HG03095 (cell line): Measurements from ENCODE around the gene TAX1BP1.
"Not testable (repeated sequence)": the region's sequence is repeated elsewhere in the genome, so short reads cannot be mapped to it uniquely, and the experiment has no call there.

Experiments used
- ATAC-seq: cut with Tn5 transposase; IDR thresholded peaks from one replicate; pipeline ENCODE4 v1.9.1; 2021; ENCODE audit warnings: moderate library complexity; ENCODE audit not compliant: unreplicated experiment

TAX1BP1 gene

GRCh38 chr7:27737616-27738015 lies 2.3 kb upstream of the TAX1BP1 start:
- no peak for ATAC-seq

DNA sequence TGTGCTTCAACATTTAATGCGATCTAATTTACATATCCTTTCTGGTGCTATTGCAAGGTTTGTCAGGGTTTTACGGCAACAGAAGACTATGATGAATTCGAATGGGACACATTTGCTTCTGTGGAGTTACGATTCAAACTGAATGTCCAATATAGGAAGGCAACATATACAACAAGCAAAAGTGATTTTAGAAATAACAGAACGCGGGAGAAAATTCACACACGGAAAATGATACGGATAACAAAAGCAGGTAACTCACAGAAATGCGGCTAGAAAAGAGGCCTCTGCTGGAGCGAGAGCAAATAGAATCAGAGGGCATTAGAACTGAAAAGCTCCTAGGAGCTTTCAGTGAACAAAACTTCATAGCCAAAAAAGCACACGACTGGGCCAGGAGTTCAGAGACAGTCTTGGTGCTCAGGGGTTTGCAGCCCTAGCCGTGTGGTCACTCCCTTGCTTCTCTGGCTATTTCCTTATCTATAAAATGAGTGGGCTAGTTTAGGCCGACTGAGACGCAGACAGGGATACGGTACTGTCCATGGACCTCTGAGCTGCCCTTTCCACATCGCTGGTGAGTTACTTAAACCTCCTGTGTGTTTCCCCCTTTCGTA lies 557 bp upstream of the TAX1BP1 start:
- peak; percentile 35 for ATAC-seq

DNA sequence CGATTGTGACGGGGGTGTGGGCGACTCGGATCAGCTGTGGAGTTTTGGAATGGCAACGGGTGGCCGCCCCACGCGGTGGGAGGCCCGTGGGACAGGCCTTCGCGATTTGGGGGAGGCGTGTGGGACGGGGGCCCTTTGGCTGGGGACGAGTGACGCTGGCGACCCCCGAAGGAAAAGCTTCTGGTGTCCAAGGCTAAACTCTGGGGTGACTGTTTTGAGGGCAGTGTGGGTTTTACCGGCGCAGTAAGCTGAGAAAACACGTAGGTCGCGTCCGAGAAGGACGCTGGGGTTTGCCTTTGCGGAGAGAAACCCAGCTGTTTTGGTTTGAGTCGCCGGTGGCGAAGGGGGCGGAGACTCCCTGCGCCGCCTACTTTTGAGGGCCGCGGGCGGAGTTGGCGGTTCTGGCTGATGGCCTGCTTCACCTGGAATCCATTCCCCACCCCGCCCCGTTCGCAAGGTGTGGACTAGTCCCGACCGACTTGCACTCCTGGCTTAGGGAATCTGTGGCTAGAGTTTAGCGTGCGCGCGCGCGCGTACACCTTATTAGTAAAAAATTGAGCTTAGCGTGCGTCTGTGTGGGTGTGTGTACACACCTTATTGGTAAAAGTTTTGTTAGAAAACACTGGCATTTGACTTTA lies 606 bp downstream of the TAX1BP1 start:
- ATAC-seq = peak; percentile 74

DNA sequence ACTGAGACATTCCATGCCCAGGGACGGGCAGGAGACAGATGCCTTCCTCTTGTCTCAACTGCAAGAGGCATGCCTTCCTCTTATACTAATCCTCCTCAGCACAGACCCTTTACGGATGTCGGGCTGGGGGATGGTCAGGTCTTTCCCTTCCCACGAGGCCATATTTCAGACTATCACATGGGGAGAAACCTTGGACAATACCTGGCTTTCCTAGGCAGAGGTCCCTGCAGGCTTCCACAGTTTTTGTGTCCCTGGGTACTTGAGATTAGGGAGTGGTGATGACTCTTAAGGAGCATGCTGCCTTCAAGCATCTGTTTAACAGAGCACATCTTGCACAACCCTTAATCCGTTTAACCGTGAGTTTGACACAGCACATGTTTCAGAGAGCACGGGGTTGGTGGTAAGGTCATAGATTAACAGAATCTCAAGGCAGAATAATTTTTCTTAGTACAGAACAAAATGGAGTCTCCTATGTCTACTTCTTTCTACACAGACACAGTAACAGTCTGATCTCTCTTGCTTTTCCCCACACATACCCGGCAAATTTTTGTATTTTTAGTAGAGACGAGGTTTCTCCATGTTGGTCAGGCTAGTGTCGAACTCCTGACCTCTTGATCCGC lies 2.2 kb downstream of the TAX1BP1 start:
- ATAC-seq = not testable (repeated sequence)

GRCh38 chr7:27745064-27745583 lies 5.2 kb downstream of the TAX1BP1 start:
- no peak for ATAC-seq

DNA sequence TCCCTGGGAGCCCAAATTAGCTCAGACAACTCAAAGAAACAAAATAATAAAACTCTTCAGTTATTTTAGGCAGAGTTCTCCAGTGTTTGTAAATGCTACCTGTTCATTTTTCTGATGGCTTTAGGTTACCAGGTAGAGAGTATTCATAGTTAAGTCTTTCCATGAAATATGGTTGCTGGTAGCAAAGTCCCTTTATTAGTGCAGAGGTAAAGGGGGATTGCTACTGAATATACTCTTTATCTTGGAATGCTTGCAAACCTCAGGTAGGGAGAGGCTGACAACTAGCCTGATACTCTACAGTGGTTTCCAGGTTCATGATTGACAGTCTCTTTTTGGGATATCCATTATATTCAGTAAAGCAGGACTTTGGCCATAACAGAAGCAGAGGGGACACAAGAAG lies 6.5 kb downstream of the TAX1BP1 start:
- no peak for ATAC-seq

DNA sequence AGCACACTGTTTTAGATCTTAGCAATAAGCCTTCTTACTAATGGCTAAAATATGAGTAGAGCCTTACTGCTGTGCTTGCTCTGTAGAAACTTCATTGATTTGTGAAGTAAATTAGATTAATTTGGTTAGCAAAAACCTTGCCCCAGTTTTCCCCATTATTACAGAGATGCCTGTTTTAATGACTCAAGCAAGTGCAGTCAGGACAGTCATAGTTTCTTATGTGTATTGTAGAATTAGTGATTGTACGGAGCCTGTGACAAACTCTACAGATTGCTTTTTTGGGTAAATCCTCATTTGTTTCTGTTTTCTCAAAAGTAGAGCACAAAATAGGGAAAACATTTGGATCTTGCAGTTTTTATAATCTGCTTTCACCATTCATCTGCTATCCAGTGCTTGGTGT lies 7.0 kb downstream of the TAX1BP1 start:
- ATAC-seq = no peak

DNA sequence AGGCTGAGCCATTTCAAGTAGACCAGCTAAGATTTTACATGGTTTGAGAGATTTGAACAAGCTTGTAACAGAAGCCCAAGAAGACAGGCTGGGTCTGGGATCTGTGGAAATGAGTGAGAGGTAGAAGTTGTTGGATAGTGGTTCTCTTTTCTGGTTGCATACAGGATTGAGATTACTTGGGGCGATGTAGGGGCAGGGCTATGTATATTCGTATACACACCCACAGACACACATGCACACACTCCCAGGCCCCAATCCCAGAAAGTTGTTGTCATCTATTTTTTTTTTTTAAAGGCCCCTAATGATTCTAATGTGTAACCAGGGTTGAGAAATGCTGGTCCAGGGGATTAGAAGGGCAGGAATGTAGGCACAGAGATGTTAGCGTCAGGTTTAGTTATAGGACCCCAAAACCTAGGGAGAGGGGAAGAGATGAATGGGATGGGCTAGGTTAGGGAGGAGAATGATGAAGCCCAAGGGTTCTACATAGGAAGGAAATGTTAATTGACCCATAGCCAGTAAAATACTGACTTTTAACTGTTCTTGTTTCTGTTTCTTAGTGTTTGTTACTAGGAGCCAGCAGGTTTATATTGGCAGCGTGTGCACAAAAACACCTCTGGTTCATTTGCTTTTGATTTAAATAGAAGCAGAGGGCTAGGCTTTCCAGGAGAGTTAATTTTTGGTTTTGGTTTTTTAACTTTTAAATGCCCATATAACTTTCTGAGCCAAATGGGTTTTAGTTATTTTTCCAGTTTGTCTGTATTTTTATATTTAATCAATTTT lies 7.8 kb downstream of the TAX1BP1 start:
- ATAC-seq = no peak

- ATAC-seq = no peak
These were observed 10.4 kb downstream of the TAX1BP1 start for GRCh38 chr7:27750316-27750715.

GRCh38 chr7:27751888-27752660 lies 12.1 kb downstream of the TAX1BP1 start:
- ATAC-seq = no peak

DNA sequence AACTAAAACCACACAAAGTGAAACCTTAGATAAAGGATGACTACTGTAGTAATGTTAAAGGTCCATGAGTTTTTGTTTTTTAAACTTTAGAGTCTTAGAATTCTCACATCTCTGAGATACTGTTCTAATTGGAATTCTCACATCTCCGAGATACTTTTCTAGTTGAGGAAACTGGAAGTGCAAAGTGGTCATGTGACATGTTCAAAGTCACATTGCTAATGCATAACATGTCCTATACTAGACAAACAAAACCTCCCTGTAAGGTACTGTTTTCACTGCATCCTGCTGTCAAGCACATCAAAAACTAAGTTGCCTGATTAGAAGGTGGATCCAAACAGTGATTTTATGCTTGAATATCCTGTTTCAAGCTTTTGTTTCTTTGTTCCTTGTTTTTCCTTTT lies 13.9 kb downstream of the TAX1BP1 start:
- ATAC-seq = no peak

DNA sequence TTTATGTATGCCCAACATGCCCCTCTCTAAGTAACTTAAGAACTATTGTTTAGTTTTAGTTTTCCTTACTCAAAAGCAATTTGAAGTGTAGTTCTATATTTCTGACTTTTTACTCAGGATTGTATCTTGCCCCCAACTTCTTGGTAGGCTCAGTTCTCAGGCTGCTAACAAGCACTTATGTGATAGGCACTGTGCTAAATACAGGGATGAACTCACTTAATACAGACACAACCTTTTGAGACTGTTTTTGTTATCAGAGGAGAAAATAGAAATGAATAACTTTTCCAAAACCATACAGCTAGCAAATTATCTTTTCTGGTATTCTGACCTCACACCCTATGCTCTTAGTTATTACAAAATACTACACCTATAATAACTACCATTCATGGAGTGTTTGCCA lies 16.3 kb downstream of the TAX1BP1 start:
- no peak for ATAC-seq

DNA sequence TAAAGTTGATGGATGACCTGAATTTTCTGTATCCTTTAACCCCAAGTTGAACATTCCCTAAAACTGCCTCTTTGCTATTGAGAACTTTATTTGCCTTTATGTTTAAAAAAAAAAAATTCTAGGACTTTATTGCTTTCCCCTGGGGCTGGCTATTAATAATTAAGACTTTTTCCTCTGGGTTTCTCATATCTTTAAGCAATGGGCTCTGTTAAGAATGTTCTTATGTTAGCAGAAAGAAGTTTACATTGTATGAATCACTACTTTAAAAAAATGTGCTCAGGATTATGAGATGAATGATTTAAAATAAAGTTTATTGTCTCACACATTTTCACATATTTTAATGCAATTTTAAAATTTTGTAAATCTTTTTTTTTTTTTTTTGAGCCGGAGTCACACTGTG lies 19.5 kb downstream of the TAX1BP1 start:
- no peak for ATAC-seq

- ATAC-seq = no peak
These were observed 22.1 kb downstream of the TAX1BP1 start for GRCh38 chr7:27762062-27762461.

- ATAC-seq = no peak
These were observed 24.1 kb downstream of the TAX1BP1 start for GRCh38 chr7:27763983-27764508.

GRCh38 chr7:27765841-27766240 lies 25.9 kb downstream of the TAX1BP1 start:
- no peak for ATAC-seq

GRCh38 chr7:27767374-27767773 lies 27.4 kb downstream of the TAX1BP1 start:
- ATAC-seq = no peak

DNA sequence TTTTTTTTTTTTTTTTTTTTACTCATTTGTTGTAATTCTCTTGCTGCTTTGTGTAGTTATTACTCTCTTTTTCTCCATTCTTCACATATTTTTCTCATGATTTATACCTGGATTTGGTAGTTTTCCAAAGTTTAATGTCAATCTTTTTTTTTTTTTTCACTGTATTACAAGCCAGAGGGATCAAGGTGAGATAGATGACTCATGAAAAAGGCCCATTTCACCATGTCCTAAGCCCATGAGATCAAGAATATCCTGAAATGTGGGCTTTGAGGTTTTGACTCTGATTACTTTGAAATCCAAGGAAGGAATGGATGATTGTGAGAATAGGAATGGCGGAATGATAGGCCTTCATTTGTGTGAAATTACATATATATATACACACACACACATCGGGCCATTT lies 31.1 kb downstream of the TAX1BP1 start:
- ATAC-seq = no peak

DNA sequence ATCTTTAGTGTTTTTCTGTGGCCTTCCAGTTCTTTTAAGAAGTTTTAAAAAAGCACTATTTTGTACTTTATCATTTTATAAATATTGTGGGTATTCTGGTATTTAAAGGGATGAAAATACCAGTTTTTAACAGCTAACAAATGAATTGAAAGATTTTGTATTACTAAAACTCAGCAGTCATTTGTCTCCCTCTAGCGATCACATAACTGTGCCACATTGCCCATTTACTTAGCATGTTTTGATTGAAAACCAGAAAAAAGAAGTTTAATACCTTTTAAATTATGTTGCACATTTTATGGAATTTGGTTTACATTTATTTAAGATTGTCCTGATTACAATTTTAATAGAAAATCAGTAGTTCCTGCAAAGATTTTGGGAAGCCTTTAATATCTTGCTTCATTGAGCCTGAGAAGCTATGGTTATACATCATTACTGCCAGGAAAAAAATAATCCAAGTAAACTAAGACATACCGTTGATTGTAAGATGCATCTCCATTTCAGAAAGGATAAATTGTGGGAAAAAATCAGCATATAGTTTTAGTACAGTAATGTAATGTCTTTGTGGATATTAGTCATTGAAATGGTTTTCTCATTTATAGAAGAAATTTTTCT lies 34.9 kb downstream of the TAX1BP1 start:
- ATAC-seq = no peak

DNA sequence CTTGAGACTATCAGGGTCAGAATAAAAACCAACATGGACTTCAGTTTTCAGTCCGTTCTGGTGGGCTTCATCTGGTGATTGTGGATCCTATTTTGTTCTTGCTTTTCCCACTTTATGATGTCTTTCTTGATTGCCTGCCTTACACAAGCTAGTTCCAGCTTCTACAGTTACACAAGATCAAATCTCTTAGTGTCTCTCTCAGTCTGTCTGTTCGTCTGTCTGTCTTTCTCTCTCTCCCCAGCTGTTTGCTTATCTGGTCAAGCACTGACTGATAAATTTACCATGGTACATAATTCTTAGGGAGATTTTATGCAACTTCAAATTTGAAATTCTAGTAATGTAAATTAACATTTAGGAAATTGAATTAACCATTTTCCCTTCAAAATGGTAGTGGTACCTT lies 35.8 kb downstream of the TAX1BP1 start:
- ATAC-seq = no peak
